SW480 (cell line): ENCODE results near the gene SVEP1.
A peak's percentile ranks its signal among the peaks of the same experiment; 100 is the strongest.

Experiments
- DNase-seq: peaks from one replicate; pipeline ENCODE4 v3.0.0-alpha.2; 2016; ENCODE audit warnings: low spot score

Gene SVEP1

DNA sequence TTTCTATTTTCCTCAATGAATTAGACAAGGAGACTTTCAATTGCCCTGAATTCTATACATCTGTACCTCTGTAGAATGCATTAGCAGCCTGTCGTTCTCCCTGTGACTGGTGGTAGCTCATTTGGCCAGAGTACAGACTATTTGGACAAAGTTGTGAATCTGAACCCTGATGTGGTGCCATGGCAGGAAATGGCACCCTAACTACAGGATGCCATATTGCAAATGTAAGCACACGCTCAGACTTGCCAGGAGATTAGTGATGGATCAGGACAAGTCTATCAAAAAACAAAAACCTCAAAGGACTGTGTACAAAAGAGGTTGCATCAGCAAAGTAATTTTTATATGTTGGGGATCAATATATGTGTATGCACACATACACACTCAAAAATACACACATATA is 58.3 kb downstream of the SVEP1 start:
- DNase-seq, result no peak

DNA sequence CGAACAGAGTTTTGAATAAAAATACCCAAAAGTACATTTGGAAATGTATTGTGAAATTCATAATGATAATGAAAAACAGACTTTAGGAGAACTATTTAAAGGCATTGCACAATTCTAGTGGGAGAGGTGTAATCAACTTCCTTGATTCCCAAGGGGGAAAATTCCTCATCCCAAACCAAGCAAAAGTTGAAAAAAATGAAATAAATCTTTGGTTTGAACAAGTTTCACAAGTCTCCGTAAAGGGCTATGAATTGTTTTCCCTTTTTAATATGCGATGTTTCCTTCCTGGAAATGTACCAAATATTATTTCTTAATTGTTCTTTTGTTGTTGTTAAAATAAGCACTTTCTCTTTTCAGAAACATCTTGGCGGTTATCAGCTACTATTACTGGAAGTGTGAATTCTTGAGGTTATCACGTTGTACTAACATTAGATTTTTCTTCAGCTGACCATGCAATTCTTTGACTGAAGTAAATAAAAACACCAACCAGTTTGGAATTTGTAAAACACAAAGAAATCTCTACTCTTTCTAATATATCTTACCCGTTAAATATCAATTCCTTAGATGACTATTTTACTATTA is 59.3 kb downstream of the SVEP1 start:
- no peak for DNase-seq

DNA sequence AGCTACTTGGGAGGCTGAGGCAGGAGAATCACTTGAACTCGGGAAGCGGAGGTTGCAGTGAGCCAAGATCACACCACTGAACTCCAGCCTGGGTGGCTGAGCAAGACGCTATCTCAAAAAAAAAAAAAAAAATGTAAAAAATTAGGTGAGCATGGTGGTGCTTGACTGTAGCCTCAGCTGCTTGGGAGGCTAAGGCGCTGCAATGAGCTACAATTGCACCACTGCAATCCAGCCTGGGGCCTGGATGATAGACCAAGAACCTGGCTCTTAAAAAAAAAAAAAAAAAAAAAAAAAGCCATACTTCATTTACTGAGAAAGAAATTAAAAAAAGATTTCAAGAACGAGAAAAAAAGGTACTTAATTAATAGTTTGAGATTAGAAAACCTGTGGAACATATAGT is 62.1 kb downstream of the SVEP1 start:
- DNase-seq, result no peak

- no peak for DNase-seq
Measured at GRCh38 chr9:110514897-110515296, 64.6 kb downstream of the SVEP1 start.

- no peak for DNase-seq
Measured at GRCh38 chr9:110512817-110513216, 66.7 kb downstream of the SVEP1 start.

- DNase-seq, result no peak
Measured at GRCh38 chr9:110509792-110510191, 69.7 kb downstream of the SVEP1 start.

- DNase-seq, result no peak
Measured at GRCh38 chr9:110502842-110503241, 76.7 kb downstream of the SVEP1 start.

- no peak for DNase-seq
Measured at GRCh38 chr9:110499608-110500007, 79.9 kb downstream of the SVEP1 start.

- no peak for DNase-seq
Measured at GRCh38 chr9:110487196-110487595, 92.3 kb downstream of the SVEP1 start.

GRCh38 chr9:110486218-110486617 is 93.3 kb downstream of the SVEP1 start:
- no peak for DNase-seq

GRCh38 chr9:110479481-110479880 is 100.1 kb downstream of the SVEP1 start:
- DNase-seq, result no peak

DNA sequence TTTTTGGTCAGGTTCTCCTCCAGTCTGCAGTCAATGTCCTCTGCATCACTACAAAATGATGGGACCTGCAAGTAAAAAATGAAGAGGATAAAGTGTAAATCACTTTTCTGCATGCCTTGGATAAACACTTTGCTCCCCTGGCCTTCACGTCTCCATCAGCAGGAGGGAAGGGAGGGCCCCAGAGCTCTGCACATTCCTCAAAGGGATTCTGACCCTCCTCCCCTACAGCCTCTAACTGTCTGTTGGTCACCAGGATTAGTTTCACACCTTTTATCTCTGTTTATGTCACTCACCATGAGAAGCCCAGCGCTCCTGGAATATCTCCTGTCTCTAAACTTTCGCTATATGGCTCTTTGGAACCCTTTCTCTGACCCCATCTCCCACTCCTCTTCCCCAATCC is 103.3 kb downstream of the SVEP1 start:
- DNase-seq, result no peak

GRCh38 chr9:110472111-110472510 is 107.4 kb downstream of the SVEP1 start:
- no peak for DNase-seq

DNA sequence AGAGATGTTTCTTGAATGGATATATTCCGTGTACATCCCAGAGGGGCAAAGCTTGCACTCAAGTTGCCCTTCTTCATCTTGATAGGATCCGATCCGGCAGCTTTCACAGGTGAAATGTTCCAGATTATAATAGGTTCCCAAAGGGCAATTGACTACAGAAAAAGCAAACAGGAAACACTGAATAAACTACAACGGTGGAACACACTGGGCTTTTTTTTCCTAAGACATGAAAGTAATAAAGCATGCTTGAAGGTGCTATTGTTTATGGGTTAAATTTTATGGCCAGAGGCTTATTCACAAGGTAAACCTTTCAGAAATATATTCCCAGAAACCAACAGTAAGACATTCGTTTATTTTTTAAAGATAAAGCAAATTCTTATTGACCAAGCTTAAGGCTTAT is 110.6 kb downstream of the SVEP1 start:
- DNase-seq, result no peak

GRCh38 chr9:110465190-110465589 is 114.4 kb downstream of the SVEP1 start:
- no peak for DNase-seq

- DNase-seq, result no peak
Measured at GRCh38 chr9:110464321-110464720, 115.2 kb downstream of the SVEP1 start.

GRCh38 chr9:110463499-110463898 is 116.0 kb downstream of the SVEP1 start:
- DNase-seq, result no peak

DNA sequence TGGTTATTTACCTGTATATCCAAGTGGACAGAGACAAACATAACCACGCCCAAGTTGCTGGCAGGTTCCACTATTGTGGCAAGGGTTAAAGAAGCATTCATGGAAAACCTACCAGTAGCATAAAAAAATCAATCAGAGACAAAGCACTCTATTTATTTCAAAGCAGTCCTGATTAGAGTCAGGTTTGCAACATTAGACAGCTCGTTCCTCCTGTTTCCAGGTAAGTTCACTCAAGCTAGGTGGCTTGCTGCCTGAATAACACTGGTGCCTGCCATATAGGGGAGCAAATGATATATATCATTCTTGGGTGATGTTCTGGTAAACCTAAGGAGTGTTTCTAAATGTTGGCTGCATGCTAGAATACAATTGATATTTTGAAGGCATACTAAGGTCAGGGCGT is 122.3 kb downstream of the SVEP1 start:
- no peak for DNase-seq

DNA sequence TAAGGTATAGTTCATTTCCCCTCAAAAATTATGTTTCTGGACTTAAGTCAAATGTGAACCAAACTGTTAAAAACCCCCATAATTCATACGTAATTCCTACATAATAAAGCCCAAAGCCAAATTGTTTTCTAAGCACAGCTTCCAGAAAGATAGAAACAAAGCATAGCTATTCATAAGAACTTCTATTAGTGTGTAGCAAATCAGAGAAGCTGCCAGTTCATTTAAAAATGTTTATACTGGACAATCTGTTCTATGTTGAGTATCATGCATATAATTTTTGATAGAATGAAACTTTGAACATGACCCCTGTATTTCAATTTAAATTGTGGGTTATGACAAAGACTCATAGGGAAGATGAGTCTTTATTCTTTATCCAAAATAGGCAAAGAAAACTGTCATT is 122.9 kb downstream of the SVEP1 start:
- DNase-seq, result no peak

DNA sequence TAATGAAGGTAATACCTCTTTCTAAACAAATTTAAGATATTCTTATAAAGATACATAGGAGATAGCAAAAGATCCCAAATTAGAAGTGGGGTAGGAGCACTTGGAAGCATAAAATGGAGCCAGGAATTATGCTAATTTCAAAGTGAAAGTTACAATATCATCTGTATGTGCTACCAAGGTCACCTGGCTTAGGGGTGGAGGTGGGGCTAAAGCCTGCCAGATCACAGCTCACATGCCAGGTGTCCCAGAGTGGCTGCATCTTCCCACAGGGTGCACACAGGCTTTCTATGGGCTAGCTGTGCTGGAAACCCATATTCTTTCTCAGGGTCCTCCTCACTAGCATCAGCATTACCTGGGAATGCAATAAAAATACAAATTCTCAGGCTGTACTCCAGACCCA is 123.7 kb downstream of the SVEP1 start:
- DNase-seq, result peak; percentile 13

DNA sequence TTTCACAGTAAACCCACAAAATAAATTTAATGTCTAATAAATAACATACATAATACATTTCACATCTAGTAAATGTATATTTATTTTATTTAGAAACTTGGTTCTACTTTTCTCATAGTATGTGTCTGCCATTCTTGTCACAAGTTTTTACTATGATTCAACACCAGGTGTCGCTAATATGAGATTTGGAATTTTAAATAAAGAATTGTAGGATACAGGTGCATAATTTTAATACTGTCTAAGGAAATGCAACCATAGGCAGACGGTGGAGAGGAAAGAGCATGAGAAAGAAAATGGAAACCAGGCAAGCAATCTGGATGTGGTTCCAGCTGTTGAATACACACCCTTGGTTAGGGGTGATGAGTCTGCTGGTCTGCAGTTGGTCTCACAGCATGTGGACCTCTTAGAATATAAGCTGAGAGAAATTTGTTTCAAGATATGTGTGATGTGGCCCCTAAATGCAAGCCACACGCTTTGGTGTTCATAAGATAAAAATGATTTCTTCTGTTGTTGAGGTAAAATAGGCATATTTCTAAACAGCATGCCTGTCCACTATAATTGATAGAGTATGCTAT is 127.2 kb downstream of the SVEP1 start:
- peak; percentile 14 for DNase-seq

DNA sequence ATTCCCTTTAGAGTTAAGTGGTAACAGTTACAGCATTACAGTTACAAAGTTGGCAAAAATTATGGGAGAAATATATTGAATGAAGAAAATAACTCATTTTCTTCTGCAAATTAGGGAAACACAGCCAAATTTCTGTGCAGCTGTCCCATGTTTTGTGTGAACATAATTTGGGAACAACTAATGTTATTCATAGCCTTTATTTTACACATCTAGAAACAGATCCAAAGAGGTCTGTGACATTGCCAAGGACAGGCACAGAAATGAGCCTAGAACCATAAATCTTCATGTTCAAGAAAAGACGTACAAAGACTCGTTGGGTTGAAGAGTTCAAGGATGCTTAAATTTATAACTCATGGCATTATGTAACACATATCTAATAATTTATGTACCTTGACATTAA is 127.8 kb downstream of the SVEP1 start:
- no peak for DNase-seq

DNA sequence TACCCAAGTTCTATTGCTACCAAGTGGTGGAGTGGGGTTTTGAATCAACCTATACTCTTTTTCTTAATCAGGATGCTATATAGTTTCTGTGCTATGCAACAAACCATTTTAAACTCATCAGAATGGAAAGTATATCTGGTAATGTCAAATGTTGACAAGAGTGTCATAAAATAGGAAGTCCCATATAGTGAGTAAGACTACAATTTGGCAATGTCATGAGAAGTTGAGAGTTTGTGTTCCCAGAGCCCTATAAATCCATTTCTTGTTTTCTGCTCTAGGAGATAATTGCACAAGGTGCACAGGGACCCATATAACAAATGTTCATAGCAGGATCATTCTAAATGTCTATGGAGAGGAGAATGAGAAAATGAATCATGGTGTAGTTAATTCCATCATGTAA is 132.1 kb downstream of the SVEP1 start:
- no peak for DNase-seq

DNA sequence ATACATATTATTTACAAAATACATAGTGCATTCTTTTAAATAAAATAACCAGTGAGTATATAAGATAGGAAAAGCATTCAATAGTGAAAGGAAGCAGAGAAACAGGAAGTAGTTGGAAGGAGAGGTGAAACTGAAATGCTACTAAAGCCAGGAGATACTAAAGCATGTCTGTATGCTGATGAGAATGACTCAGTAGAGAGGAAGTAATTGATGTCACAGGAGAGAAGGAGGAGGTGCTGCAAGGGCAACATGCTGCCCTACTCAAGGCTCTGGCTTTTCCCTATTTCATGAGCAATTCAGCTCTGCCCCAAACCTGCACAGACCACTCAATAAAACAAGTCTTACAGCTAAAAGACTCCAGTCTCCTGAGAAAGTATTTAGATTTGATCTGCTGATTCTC is 133.4 kb downstream of the SVEP1 start:
- no peak for DNase-seq

DNA sequence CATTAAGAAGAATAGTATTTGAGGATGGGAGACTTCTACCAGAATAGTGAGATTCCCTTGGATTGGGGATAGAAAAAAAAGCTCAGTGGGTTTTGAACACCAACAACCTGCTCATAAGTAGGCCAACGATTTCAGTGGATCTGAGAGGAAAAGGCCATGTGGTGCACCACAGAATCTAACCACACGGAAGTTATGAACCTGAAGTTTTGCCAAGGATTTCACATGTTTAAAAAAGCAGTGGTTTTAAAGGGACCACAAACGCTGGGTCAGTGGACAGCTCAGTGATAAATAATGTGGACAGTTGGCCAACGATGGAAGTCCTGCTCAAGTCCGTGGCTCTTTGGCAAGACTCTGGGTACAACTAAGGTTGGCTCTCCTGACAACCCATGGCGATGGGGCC is 134.6 kb downstream of the SVEP1 start:
- peak; percentile 17 for DNase-seq
